KBM-7 (cell line): ENCODE measurements around the gene COL15A1.

Experiments
- DNase-seq: peaks from one replicate; pipeline ENCODE4 v3.0.0-alpha.2; 2015
- in situ Hi-C: fragments of 300-500 bp; cut with MboI; formaldehyde crosslinking; loops from 2 replicates; pipeline ENCODE4 v1.14.3; 2020; ENCODE audit warnings: low sequenced_read_pairs, low pct_unique_long_range_greater_than_20kb, mixed read lengths

COL15A1 gene

GRCh38 chr9:98913044-98913443 is 30.7 kb upstream of the COL15A1 start:
- in situ Hi-C loops, result no loop called here
- no peak for DNase-seq

DNA sequence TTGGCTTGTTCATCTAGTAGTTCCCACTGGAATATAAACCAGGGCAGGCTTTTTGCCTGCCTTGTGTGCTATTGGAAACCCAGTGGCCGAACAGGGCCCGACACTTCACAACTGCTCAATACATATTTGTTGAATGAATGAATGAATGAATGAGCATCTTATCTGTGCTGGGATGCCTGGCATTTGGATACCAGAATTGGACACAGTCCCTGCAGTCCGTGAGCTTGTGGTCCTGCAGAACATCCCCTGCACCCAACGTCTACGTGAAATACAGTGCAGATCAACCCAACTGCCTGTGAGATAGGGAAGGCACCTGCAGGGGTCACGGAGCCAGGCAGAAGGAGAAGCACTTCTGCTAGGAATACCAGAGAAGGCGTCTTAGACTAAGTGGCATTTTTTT is 30.0 kb upstream of the COL15A1 start:
- in situ Hi-C loops, result no loop called here
- DNase-seq, result no peak

- in situ Hi-C loops, result no loop called here
- DNase-seq, result no peak
These were observed 28.1 kb upstream of the COL15A1 start for GRCh38 chr9:98915599-98915998.

- in situ Hi-C loops, result no loop called here
These were observed 27.0 kb upstream of the COL15A1 start for GRCh38 chr9:98916660-98917059.

GRCh38 chr9:98917746-98918487 is 25.8 kb upstream of the COL15A1 start:
- in situ Hi-C loops, result no loop called here
- no peak for DNase-seq

More at GRCh38 chr9:98916660-98917059, 27.0 kb upstream of the COL15A1 start:
- no peak for DNase-seq

GRCh38 chr9:98921732-98922131 is 22.0 kb upstream of the COL15A1 start:
- DNase-seq, result no peak
- in situ Hi-C loops, result no loop called here

- no peak for DNase-seq
- in situ Hi-C loops, result no loop called here
These were observed 20.8 kb upstream of the COL15A1 start for GRCh38 chr9:98922721-98923435.

GRCh38 chr9:98923451-98924123 is 20.1 kb upstream of the COL15A1 start:
- DNase-seq, result no peak
- in situ Hi-C loops, result no loop called here

GRCh38 chr9:98924946-98925820 is 18.5 kb upstream of the COL15A1 start:
- DNase-seq, result no peak
- in situ Hi-C loops, result no loop called here

GRCh38 chr9:98925956-98926355 is 17.8 kb upstream of the COL15A1 start:
- DNase-seq, result no peak
- in situ Hi-C loops, result no loop called here

GRCh38 chr9:98927724-98928123 is 16.0 kb upstream of the COL15A1 start:
- in situ Hi-C loops, result no loop called here
- DNase-seq, result no peak

DNA sequence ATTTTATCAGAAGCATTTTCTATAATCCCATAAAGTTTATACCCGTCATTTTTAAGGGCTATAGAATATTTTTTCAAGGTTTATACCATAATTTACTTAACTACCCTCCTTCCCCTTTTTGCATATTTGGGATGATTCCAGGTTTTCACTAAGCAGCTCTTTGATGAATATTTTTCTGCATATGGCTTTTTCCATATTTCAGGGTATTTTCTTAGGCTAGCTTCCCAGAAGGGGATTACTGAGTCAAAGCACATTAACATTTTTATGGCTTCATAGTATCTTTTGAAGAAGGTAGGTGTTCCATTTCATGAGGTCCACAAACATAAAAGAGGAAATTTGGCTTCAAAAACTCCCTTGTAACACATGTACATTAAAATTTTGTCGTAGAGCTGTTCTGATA is 14.6 kb upstream of the COL15A1 start:
- no peak for DNase-seq

DNA sequence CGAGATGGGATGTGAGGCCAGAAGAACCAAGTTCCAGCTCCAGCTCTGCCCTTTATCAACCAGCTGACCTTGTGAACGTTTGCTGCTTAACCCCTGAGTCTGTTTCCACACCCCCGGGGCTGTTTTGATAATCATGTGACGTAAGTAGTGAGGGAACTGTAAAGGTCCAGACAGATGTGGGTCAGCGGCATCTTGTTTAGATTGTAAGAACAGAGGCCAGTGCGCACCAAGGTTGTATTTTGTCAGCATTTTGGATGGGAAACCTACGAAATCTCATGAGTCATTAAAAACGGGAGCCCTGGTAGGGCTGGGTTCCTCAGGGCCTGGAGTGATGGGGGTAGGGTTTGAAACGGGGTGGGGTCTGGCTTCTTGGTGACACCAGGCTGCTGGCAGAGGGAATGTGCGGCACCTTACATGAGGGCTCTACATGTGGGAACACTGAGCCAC is 13.8 kb upstream of the COL15A1 start:
- in situ Hi-C loops, result no loop called here

More for the DNA sequence above, 14.6 kb upstream of the COL15A1 start:
- in situ Hi-C loops, result no loop called here

DNA sequence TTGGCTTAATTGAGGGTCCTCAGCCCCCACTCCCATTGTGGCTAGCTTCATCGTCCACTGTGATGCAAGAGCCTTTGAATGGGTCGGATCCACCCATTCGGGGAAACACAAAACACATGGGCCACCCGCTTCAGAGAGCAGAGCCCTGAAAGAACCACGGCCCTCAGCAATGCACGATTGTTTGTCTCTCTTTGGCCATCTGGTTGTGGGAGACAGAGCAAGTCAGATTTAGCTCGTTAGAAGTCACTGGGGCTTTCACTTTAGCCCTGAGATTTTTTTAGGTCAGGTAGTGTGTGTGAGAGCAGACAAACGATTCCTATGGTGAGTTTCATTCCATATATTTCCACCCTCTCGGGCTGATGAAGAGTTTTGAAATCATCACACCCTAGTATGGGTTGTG is 12.9 kb upstream of the COL15A1 start:
- no peak for DNase-seq
- in situ Hi-C loops, result no loop called here

More for the DNA sequence above, 13.8 kb upstream of the COL15A1 start:
- DNase-seq, result no peak

- DNase-seq, result no peak
- in situ Hi-C loops, result no loop called here
These were observed 11.9 kb upstream of the COL15A1 start for GRCh38 chr9:98931600-98932389.

- in situ Hi-C loops, result no loop called here
- DNase-seq, result no peak
These were observed 10.5 kb upstream of the COL15A1 start for GRCh38 chr9:98933185-98933584.

- no peak for DNase-seq
- in situ Hi-C loops, result no loop called here
These were observed 9.8 kb upstream of the COL15A1 start for GRCh38 chr9:98933890-98934289.

DNA sequence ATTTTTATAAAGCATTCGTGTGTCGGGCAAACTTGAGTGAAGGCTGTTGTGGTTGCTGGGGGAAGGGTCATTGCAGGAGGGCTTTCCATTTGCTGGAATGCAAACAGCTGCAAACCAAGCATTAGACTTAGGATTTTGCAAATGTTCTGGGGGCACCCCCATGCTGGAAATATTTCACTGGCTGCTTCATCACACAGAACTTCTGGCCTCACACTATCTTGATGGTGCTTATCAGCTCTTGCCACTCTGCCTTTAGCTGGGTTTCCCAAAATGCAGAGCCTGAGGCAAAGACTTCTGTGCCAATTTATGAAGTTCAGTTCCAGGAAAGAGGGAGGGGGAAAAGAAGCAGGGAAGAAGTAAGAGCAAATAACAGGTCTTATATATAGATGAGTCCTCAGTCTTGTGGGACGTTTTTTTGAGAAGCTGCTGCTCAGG is 8.6 kb upstream of the COL15A1 start:
- no peak for DNase-seq
- in situ Hi-C loops, result no loop called here
